Skin epidermis (tissue), 12 donors: ENCODE results near the gene OOSP2.
"Not testable (repeated sequence)": the region's sequence is repeated elsewhere in the genome, so short reads cannot be mapped to it uniquely, and the experiment has no call there.

Experiments
- H3K27ac ChIP-seq, 21 experiments: fragments of 200-600 bp; sonication (generic) in 11 of 21; one replicate each; pipeline ENCODE4 v1.5.0; 2020; ENCODE audit warnings: mild to moderate bottlenecking in 3 of 21, inconsistent platforms in 2 of 21, moderate library complexity in 2 of 21
- H3K4me3 ChIP-seq, 7 experiments: fragments of 200-600 bp; sonication (generic) in 2 of 7; one replicate each; pipeline ENCODE4 v1.5.0; 2020; ENCODE audit warnings: inconsistent platforms in 2 of 7, mild to moderate bottlenecking in 2 of 7, moderate library complexity in 1 of 7

OOSP2 gene, protein sequence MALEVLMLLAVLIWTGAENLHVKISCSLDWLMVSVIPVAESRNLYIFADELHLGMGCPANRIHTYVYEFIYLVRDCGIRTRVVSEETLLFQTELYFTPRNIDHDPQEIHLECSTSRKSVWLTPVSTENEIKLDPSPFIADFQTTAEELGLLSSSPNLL

DNA sequence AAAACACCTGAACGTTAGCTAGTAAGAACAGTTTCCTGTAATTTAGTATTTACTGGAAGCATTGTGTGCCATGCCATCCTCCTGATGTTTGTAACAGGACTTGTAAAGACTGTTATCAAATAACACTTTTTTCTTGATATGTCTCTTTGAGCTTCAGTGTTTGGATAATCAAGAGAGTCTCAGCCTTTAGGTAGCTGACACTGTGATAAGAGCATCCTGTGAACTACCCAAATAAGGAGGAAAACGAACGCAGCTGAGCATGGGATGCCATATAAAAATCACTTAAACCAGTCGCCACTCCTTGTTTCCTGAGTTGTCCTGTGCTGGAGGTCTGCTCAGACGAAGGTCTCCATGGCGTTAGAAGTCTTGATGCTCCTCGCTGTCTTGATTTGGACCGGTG, at the start of gene OOSP2:
OOSP2 (plus strand) TSS at position 301 of the 400 bp plus-strand sequence; CDS start at position 352, 51 bp downstream.
- no peak within 1 kb of the TSS for H3K4me3 ChIP-seq
- no peak within 1 kb of the TSS for H3K27ac ChIP-seq

DNA sequence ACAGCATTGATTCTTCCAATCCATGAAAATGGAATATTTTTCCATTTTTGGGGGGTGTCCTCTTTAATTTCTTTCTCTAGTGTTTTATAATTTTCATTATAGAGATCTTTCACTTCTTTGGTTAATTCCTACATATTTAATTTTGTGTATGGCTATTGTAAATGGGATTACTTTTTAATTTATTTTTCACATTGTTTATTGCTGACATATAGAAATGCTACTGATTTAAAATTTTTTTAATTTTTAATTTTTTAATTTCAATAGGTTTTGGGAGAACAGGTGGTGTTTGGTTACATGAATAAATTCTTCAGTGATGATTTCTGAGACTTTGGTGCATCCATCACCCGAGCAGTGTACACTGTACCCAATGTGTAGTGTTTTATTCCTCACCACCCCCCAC, 49.8 kb upstream of the OOSP2 start:
- no peak overlapping the region for H3K27ac ChIP-seq
- no peak overlapping the region for H3K4me3 ChIP-seq

- Histone ChIP-seq H3K27ac (no peak overlapping the region), H3K4me3 (no peak overlapping the region)
Observed at GRCh38 chr11:59992425-59992824, 47.8 kb upstream of the OOSP2 start.

DNA sequence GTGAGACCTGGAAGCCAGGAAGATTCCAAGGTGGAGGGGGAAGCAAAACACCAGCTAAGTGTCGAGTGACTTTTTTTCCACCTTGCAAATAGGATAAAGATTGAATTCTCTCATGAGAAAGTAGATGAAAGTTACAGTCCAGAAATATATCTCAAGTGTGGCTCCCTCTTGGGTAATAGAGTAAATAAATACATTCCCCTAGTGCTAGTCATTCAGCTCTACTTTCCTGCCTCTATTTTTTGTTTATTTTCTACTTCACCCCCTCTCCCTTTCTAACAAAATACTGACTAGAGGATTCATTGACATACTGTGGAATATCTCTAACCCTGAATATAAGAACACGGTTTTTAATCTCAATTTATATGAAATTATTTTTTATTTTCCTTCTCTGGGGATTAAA, 42.4 kb upstream of the OOSP2 start:
- H3K4me3 ChIP-seq, result no peak overlapping the region
- no peak overlapping the region for H3K27ac ChIP-seq

DNA sequence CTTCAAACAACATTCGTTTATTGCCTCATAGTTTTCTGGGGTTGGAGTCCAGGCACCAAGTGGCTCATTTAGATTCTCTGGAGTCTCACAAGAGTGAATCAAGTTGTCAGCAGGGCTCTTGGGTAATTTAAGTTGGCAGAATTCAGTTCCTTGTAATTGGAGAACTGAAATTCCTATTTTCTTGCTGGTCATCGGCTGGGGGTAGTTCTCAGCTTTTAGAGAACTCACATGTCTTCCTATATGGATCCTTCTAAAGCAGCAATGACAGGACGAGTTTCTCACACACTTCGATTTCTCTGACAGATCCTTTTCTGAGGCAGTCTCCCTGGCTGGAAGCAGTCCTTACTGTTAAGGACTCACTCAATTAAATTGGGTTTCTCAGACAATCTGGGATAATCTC, 40.5 kb upstream of the OOSP2 start:
- Histone ChIP-seq H3K4me3 (no peak overlapping the region), H3K27ac (no peak overlapping the region)

DNA sequence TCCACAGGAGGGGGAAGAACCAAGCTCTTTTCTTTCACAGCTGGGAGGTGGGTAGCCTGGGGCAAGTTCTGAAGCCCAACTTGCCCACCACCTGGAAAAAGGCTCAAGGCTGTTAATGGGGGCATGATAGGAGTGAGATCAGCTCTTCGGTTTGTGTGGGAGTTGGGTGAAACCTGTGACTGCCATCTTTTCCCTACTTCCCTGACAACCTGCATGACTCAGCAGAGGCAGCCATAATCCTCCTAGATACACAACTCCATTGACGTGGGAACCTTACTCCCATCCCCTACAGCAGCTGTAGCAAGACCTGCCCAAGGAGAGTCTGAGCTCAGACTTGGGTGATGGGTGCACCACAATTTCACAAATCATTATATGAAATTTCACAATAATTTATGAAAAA, 36.5 kb upstream of the OOSP2 start:
- Histone ChIP-seq H3K4me3 (no peak overlapping the region), H3K27ac (no peak overlapping the region)

GRCh38 chr11:60005360-60005759, 34.8 kb upstream of the OOSP2 start:
- Histone ChIP-seq H3K27ac (no peak overlapping the region), H3K4me3 (no peak overlapping the region)

DNA sequence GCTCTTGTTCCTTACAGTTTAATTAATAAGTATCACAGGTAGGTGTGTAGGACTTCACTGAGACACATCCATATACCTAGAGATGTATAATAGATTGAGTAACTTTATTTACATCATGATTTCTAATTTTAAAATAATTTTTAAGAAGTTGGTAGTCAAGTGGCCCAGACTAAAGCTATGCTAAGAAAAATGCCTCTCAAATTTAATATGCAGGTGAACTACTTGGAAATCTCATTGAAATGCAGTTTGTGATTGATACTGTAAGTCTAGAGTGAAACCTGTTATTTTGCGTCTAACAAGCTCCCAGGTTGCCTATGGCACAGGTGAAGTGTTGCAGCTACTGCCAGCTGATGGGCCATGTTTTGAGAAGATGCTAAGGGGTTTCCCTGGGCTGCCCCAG, 23.3 kb upstream of the OOSP2 start, which contains the start of gene OOSP4B:
OOSP4B (plus strand) TSS at position 301 of the 400 bp plus-strand sequence.
- H3K4me3 ChIP-seq, result no peak within 1 kb of the TSS
- no peak within 1 kb of the TSS for H3K27ac ChIP-seq

GRCh38 chr11:60018058-60018457, 22.2 kb upstream of the OOSP2 start:
- Histone ChIP-seq H3K27ac (no peak overlapping the region), H3K4me3 (no peak overlapping the region)

GRCh38 chr11:60020376-60020775, 19.8 kb upstream of the OOSP2 start:
- H3K27ac ChIP-seq, H3K4me3 ChIP-seq: not testable (repeated sequence)

DNA sequence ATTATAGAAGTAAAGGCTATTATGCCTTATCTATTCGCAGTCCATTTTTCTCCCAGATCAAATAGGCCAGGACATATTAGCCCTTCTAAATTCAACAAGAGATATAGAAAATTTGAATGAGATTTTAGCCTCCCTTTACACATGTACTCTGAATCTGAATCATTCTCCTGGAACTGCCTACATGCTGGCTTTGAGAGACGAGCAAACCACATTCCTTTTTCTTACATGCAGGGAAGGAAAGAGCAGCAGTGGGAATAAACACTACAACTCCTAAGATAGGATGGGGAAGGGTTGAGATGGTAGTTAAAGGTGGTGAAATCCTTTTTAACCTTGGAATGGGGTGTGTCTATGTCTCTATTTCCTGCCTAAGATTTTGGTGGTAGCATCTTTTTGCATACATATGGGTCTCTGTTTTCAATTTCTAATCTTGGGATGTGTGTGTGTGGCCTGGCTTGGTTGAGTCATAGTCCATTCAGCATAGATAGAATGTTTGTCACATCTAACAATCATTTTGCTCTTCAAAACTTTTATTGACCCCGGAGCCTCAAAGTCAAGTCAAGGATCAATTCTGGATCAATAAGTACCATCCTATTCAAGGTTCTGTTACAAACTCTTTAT, 11.1 kb upstream of the OOSP2 start:
- no peak overlapping the region for H3K27ac ChIP-seq
- no peak overlapping the region for H3K4me3 ChIP-seq

- not testable (repeated sequence) for H3K27ac ChIP-seq, H3K4me3 ChIP-seq
Observed at GRCh38 chr11:60050422-60050821, 10.2 kb downstream of the OOSP2 start.

DNA sequence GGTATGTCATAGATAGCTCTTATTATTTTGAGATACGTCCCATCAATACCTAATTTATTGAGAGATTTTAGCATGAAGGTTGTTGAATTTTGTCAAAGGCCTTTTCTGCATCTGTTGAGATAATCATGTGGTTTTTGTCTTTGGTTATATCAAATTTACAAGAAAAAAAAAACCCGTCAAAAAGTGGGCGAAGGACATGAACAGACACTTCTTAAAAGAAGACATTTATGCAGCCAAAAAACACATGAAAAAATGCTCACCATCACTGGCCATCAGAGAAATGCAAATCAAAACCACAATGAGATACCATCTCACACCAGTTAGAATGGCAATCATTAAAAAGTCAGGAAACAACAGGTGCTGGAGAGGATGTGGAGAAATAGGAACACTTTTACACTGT, 10.6 kb downstream of the OOSP2 start:
- not testable (repeated sequence) for H3K27ac ChIP-seq

GRCh38 chr11:60056349-60056969, 16.2 kb downstream of the OOSP2 start, which contains the start of gene MS4A3:
TSS of gene MS4A3 (plus strand) at chr11:60056665. CDS start at chr11:60061161, 4,496 bp downstream.
- Histone ChIP-seq H3K27ac (no peak within 1 kb of the TSS), H3K4me3 (no peak within 1 kb of the TSS)

More for the DNA sequence above, 10.6 kb downstream of the OOSP2 start:
- H3K4me3 ChIP-seq, result not testable (repeated sequence)

DNA sequence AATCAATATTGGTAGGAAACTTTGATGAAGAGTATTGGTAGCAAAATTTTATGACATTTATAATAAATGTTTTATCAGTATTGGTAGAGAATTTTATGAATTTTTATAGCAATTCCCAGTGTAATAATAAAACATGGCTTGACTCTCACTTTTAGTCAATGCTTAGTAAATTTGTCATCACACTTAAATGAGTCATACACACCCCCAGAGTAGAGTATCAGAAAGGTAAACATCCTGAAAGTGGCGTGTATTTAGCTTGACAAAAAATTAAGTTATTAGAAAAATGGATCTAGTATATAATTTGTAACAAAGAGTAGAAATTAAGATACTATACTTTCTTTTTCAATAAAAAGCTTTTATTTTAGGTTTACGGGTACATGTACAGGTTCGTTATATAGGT, 18.8 kb downstream of the OOSP2 start:
- H3K4me3 ChIP-seq, result no peak overlapping the region
- no peak overlapping the region for H3K27ac ChIP-seq

DNA sequence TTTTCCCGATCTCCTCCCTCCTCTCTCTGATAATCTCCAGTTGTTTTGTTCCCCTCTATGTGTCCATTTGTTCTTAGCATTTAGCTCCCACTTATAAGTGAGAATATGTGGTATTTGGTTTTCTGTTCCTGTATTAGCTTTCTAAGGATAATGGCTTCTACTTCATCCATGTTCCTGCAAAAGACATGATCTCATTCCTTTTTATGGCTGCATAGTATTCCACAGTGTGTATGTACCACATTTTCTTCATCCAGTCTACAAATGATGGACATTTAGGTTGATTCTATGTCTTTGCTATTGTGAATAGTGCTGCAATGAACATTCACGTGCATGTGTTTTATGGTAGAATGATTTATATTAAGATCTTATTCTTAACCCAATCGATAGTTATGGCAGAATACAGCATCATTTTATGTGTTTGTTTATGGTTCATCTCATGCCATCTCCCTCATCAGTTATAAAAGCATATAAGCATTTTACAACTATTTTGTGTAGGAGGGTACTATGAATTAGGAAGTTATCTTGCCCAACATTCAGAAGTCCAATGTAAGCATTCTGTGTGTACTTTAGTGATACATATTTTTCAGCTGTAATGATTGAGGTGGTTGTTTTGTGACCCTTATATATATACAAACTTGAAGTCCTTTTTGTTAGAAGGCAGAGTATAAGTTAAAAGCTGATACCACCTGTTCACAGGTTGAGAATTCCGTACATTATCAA, 19.5 kb downstream of the OOSP2 start:
- Histone ChIP-seq H3K27ac (no peak overlapping the region), H3K4me3 (no peak overlapping the region)

GRCh38 chr11:60064111-60064510, 23.9 kb downstream of the OOSP2 start:
- H3K27ac ChIP-seq, result no peak overlapping the region
- no peak overlapping the region for H3K4me3 ChIP-seq

- Histone ChIP-seq H3K27ac (no peak overlapping the region), H3K4me3 (no peak overlapping the region)
Observed at GRCh38 chr11:60065801-60066200, 25.6 kb downstream of the OOSP2 start.

DNA sequence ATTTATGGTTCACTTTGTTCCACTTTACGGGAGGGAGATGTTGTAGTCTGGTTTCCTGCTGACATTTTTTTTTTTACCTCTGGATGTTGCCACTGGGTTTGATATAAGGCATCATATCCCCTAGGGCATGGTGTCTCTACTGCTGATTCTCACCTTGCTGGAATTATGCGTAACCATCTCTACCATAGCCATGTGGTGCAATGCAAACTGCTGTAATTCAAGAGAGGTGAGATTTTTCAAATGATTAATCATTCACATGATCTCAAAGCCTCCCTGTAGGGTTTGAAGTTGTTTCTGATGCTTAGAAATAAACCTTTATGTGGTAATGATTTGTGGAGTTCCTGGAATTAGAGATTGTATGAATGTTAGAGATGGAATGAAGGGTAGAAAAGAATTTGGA, 29.2 kb downstream of the OOSP2 start:
- no peak overlapping the region for H3K4me3 ChIP-seq

DNA sequence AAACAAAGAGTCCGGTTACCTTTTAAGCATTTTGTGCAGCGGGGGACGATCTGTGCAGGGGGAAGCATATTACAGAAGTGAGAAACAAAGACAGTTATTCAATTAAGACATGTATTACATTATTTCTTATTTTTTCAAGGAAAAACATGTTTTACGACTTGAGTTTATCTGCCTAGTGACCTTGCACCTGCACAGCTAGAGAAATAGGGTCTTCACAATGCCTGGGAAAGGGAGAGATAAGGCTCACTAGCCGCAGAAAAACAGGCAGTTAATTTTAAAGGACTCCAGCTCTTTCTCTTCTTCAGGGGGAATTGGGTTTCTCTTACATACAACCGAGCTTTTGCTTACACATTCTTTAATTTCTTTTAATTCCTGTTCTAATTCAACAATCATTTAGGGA, 31.4 kb downstream of the OOSP2 start:
- H3K27ac ChIP-seq, H3K4me3 ChIP-seq: not testable (repeated sequence)

More for the DNA sequence above, 29.2 kb downstream of the OOSP2 start:
- no peak overlapping the region for H3K27ac ChIP-seq
